NCI-H2171 treated with DMSO at 0.1 percent for 48 hours (cell line): ENCODE data around the gene CISD1.

Source experiments
- DNase-seq: peaks from one replicate; lab custom pipeline; 2025; lab: John Stamatoyannopoulos, UW

CISD1 gene

GRCh38 chr10:58311026-58311425, 42.1 kb downstream of the CISD1 start:
- DNase-seq = no peak

GRCh38 chr10:58316874-58317273, 47.9 kb downstream of the CISD1 start:
- no peak for DNase-seq

- no peak for DNase-seq
Measured at GRCh38 chr10:58318346-58318745, 49.4 kb downstream of the CISD1 start.

DNA sequence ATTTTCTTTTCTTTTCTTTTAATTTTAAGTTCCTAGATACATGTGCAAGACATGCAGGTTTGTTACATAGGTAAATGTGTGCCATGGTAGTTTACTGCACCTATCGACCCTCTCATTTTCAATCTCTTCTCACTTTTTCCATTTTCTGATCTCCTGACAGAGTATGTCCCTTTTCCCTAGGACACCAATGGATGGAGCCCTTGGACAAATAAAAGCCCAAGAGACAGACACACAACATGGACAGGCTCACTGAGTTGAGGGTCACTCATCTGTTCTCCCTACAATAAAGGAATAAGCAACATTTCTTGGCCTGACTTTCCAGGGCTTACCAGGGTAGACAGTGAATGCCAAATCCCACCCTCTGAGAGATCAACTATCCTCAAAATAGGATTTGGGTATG, 50.6 kb downstream of the CISD1 start:
- DNase-seq = no peak

GRCh38 chr10:58320351-58321049, 51.5 kb downstream of the CISD1 start:
- DNase-seq = no peak

- DNase-seq = no peak
Measured at GRCh38 chr10:58322072-58322834, 53.3 kb downstream of the CISD1 start.

- no peak for DNase-seq
Measured at GRCh38 chr10:58322835-58323209, 53.9 kb downstream of the CISD1 start.

GRCh38 chr10:58326967-58327381, 58.0 kb downstream of the CISD1 start:
- no peak for DNase-seq

DNA sequence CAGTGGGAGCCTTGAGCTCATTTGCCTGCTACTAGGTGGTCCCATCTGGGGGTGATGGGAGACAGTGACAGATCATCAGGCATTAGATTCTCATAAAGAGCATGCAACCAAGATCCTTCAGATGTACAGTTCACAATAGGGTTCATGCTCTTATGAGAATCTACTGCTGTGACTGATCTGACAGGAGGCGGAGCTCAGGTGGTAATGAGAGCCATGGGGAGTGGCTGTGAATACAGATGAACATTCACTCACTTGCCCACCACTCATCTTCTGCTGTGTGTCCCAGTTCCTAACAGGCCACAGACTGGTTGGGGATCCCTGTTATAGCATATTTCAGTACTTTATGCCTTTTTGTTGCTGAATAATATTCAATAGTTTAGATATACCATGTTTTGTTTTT, 59.3 kb downstream of the CISD1 start:
- no peak for DNase-seq

GRCh38 chr10:58330431-58330830, 61.5 kb downstream of the CISD1 start:
- no peak for DNase-seq

- DNase-seq = no peak
Measured at GRCh38 chr10:58331646-58332045, 62.7 kb downstream of the CISD1 start.

GRCh38 chr10:58334817-58335305, 65.9 kb downstream of the CISD1 start, which contains the start of gene UBE2D1:
Gene UBE2D1, plus strand, starts transcription at chr10:58335006. Its CDS starts 196 bp downstream, at chr10:58335202.
- DNase-seq = peak; percentile 47

GRCh38 chr10:58335306-58336005, 66.5 kb downstream of the CISD1 start:
- no peak for DNase-seq

DNA sequence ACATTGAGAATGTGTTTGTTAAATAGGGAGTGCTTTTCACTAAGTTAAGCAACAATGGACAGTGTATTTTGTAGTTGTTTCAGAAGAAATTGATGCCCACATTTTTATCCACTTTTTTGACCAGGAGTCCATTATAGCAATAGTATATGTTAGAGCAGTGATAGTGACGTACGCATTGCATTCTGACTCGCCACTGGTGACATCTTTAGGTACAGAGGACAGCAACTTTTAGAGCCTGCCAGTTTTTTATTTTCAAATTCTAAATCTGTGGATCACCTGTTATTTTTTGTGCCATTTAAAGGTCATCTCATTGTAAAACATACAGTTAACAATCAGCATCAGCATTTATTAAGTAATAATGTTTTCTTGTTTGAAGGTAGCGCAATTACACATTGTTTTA, 67.3 kb downstream of the CISD1 start:
- no peak for DNase-seq
